GM12891 (cell line): Measurements from ENCODE around the gene TNFSF10.

Experiments used
- PAX5 ChIP-seq: IDR thresholded peaks from 2 replicates; pipeline ENCODE4 v1.6.1; 2011; ENCODE audit warnings: low read length, moderate library complexity, mild to moderate bottlenecking; ENCODE audit not compliant: insufficient read depth, severe bottlenecking
- POLR2A ChIP-seq: IDR thresholded peaks from 2 replicates; pipeline ENCODE4 v1.6.1; 2011; ENCODE audit warnings: low read depth, low read length, control low read depth
- POLR2AphosphoS5 ChIP-seq: IDR thresholded peaks from 2 replicates; pipeline ENCODE4 v1.6.1; 2011; ENCODE audit warnings: low read depth, low read length, control low read depth
- POU2F2 ChIP-seq: IDR thresholded peaks from 2 replicates; pipeline ENCODE4 v1.6.1; 2011; ENCODE audit warnings: low read depth, mild to moderate bottlenecking, control low read depth, low read length, moderate library complexity
- SPI1 ChIP-seq: IDR thresholded peaks from 2 replicates; pipeline ENCODE4 v1.6.1; 2011; ENCODE audit warnings: low read depth, low read length, control low read depth
- TAF1 ChIP-seq: IDR thresholded peaks from 2 replicates; pipeline ENCODE4 v1.6.1; 2011; ENCODE audit warnings: low read depth, low read length, control low read depth

DNA sequence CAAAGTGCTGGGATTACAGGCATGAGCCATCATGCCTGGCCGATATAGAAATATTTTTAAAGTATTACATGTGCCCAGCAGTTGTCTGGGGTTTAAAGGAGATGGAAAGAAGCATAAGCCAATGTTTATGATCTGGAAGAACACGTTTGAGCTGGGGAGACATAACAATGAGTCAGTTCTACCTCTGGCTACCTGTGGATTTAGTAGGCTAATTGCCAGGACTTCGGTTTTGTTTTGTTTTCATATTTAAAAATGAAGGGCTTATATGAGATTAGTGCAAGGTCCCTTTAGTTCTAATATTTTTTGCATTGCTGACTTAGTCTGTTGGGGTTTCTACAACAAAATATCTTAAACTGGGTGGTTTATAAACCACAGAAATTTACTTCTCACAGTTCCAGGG, 22.9 kb upstream of the TNFSF10 start:
- TF ChIP-seq POLR2AphosphoS5 = no peak
- TF ChIP-seq POLR2A = no peak
- TF ChIP-seq TAF1 = no peak
- no peak for TF ChIP-seq SPI1
- no peak for TF ChIP-seq POU2F2
- TF ChIP-seq PAX5 = no peak
